Measurements from ENCODE around the gene P2RY1.
"Not testable (repeated sequence)": the region's sequence is repeated elsewhere in the genome, so short reads cannot be mapped to it uniquely, and the experiment has no call there.

The P2RY1 gene

GRCh38 chr3:152870027-152870426, 35.1 kb downstream of the P2RY1 start:
- no peaks in the 10 kb centered on the region for H3F3A ChIP-seq (ENCODE audit: insufficient read depth, low read length)
- H3K9me2 ChIP-seq (replicated peaks; ENCODE audit: insufficient read depth, low read length) = no peaks in the 10 kb centered on the region
- no peaks in the 10 kb centered on the region for H3K79me2 ChIP-seq (ENCODE audit: low read length)
- H3K4me2 ChIP-seq (ENCODE audit: low read depth, low read length) = no peak overlapping the region
- no peaks in the 10 kb centered on the region for H4K20me1 ChIP-seq (ENCODE audit: insufficient read depth, low read length)
- no peak for DNase-seq
- H2AFZ ChIP-seq (ENCODE audit: low read length) = no peak overlapping the region
- no peaks in the 10 kb centered on the region for H3K9me3 ChIP-seq (replicated peaks; ENCODE audit: insufficient read depth, low read length)
- H3K36me3 ChIP-seq (replicated peaks; ENCODE audit: insufficient read depth, low read length) = no peaks in the 10 kb centered on the region
- H3K27me3 ChIP-seq (replicated peaks; ENCODE audit: insufficient read depth, low read length) = no peaks in the 10 kb centered on the region
- H3K9ac ChIP-seq (ENCODE audit: low read length) = no peak overlapping the region
- no peak overlapping the region for H3K4me3 ChIP-seq (ENCODE audit: low read length)
- TF ChIP-seq EZH2phosphoT487 (IDR thresholded peaks at IDR 0.05; ENCODE audit: low read length) (no peak), EZH2 (optimal IDR thresholded peaks at IDR 0.05; ENCODE audit: low read depth, low read length) (no peak), CTCF (IDR thresholded peaks at IDR 0.05; ENCODE audit: low read length) (no peak)
- H3K27ac ChIP-seq (ENCODE audit: low read length) = no peak overlapping the region
- no peaks in the 10 kb centered on the region for H3K4me1 ChIP-seq (ENCODE audit: low read length)

- not testable (repeated sequence) for H3K36me3 ChIP-seq (replicated peaks; ENCODE audit: insufficient read depth, low read length); H3K9ac ChIP-seq (ENCODE audit: low read length); H3K9me3 ChIP-seq (replicated peaks; ENCODE audit: insufficient read depth, low read length); H3K4me3 ChIP-seq (ENCODE audit: low read length); H3K4me1 ChIP-seq (ENCODE audit: low read length); H3F3A ChIP-seq (ENCODE audit: insufficient read depth, low read length); H3K79me2 ChIP-seq (ENCODE audit: low read length); H3K27me3 ChIP-seq (replicated peaks; ENCODE audit: insufficient read depth, low read length); H4K20me1 ChIP-seq (ENCODE audit: insufficient read depth, low read length); H3K4me2 ChIP-seq (ENCODE audit: low read depth, low read length); H2AFZ ChIP-seq (ENCODE audit: low read length); H3K27ac ChIP-seq (ENCODE audit: low read length); DNase-seq; H3K9me2 ChIP-seq (replicated peaks; ENCODE audit: insufficient read depth, low read length)
These were observed 38.4 kb downstream of the P2RY1 start for GRCh38 chr3:152873314-152873713.

GRCh38 chr3:152874896-152875749, 40.2 kb downstream of the P2RY1 start:
- no peaks in the 10 kb centered on the region for H3K27me3 ChIP-seq (replicated peaks; ENCODE audit: insufficient read depth, low read length)
- no peak overlapping the region for H3K27ac ChIP-seq (ENCODE audit: low read length)
- H3K36me3 ChIP-seq (replicated peaks; ENCODE audit: insufficient read depth, low read length) = no peaks in the 10 kb centered on the region

More at GRCh38 chr3:152874896-152875749, 40.2 kb downstream of the P2RY1 start:
- TF ChIP-seq CTCF (IDR thresholded peaks at IDR 0.05; ENCODE audit: low read length) (no peak), EZH2phosphoT487 (IDR thresholded peaks at IDR 0.05; ENCODE audit: low read length) (no peak), EZH2 (optimal IDR thresholded peaks at IDR 0.05; ENCODE audit: low read depth, low read length) (no peak)
- no peak overlapping the region for H3K9ac ChIP-seq (ENCODE audit: low read length)
- H3K9me3 ChIP-seq (replicated peaks; ENCODE audit: insufficient read depth, low read length) = no peaks in the 10 kb centered on the region
- no peaks in the 10 kb centered on the region for H3F3A ChIP-seq (ENCODE audit: insufficient read depth, low read length)
- no peak for DNase-seq
- no peaks in the 10 kb centered on the region for H3K4me1 ChIP-seq (ENCODE audit: low read length)
- H2AFZ ChIP-seq (ENCODE audit: low read length) = no peak overlapping the region
- H3K4me3 ChIP-seq (ENCODE audit: low read length) = no peak overlapping the region
- no peaks in the 10 kb centered on the region for H4K20me1 ChIP-seq (ENCODE audit: insufficient read depth, low read length)
- H3K9me2 ChIP-seq (replicated peaks; ENCODE audit: insufficient read depth, low read length) = no peaks in the 10 kb centered on the region
- no peaks in the 10 kb centered on the region for H3K79me2 ChIP-seq (ENCODE audit: low read length)
- no peak overlapping the region for H3K4me2 ChIP-seq (ENCODE audit: low read depth, low read length)
